H9 (cell line): Measurements from ENCODE around the gene EHD1. TPM values are rescaled to one million over a fixed set of nuclear protein-coding genes. Genes with fewer than 3 reads are reported as not detected.

Experiments used
- DNase-seq: peaks from one replicate; pipeline ENCODE4 v3.0.0-alpha.2; 2017
- H2AFZ ChIP-seq: one replicate; pipeline ENCODE4 v1.6.1; 2013; ENCODE audit warnings: mild to moderate bottlenecking, low read length, control low read depth, moderate library complexity
- H2AK5ac ChIP-seq: 2 replicates; pipeline ENCODE4 v1.6.1; 2013; ENCODE audit warnings: low read length, control low read depth, mixed read lengths; ENCODE audit not compliant: insufficient read length
- H2BK120ac ChIP-seq: one replicate; pipeline ENCODE4 v1.6.1; 2013; ENCODE audit warnings: low read depth, mild to moderate bottlenecking, low read length, control low read depth, inconsistent platforms; ENCODE audit not compliant: poor library complexity, severe bottlenecking
- H2BK12ac ChIP-seq: 2 replicates; pipeline ENCODE4 v1.6.1; 2013; ENCODE audit warnings: low read length, control low read depth, mixed read lengths, low read depth; ENCODE audit not compliant: insufficient read length
- H2BK15ac ChIP-seq: 2 replicates; pipeline ENCODE4 v1.6.1; 2013; ENCODE audit warnings: low read depth, low read length, control low read depth
- H2BK20ac ChIP-seq: one replicate; pipeline ENCODE4 v1.6.1; 2013; ENCODE audit warnings: low read depth, mild to moderate bottlenecking, low read length, control low read depth, inconsistent platforms; ENCODE audit not compliant: poor library complexity, severe bottlenecking
- H2BK5ac ChIP-seq: 2 replicates; pipeline ENCODE4 v1.6.1; 2013; ENCODE audit warnings: low read length, control low read depth, mixed read lengths; ENCODE audit not compliant: insufficient read length
- H3K14ac ChIP-seq: 2 replicates; pipeline ENCODE4 v1.6.1; 2013; ENCODE audit warnings: low read length, control low read depth; ENCODE audit not compliant: insufficient read depth
- H3K18ac ChIP-seq: 2 replicates; pipeline ENCODE4 v1.6.1; 2013; ENCODE audit warnings: low read depth, mild to moderate bottlenecking, mixed read lengths, low read length, control low read depth; ENCODE audit not compliant: insufficient read length
- H3K23ac ChIP-seq: 2 replicates; pipeline ENCODE4 v1.6.1; 2013; ENCODE audit warnings: low read length, control low read depth, mixed read lengths, low read depth; ENCODE audit not compliant: insufficient read length
- H3K23me2 ChIP-seq: 2 replicates; pipeline ENCODE4 v1.6.1; 2013; ENCODE audit warnings: low read depth, mild to moderate bottlenecking, mixed read lengths, low read length, control low read depth; ENCODE audit not compliant: insufficient read length, poor library complexity, severe bottlenecking
- H3K27ac ChIP-seq: 2 replicates; pipeline ENCODE4 v1.5.1; 2013; ENCODE audit warnings: low read length, control low read depth, mixed read lengths, low read depth; ENCODE audit not compliant: insufficient read length
- H3K27me3 ChIP-seq: 2 replicates; pipeline ENCODE4 v1.6.1; 2013; ENCODE audit warnings: low read length, control low read depth, inconsistent platforms; ENCODE audit not compliant: insufficient read depth
- H3K4ac ChIP-seq: 2 replicates; pipeline ENCODE4 v1.6.1; 2013; ENCODE audit warnings: low read depth, mild to moderate bottlenecking, control low read depth, inconsistent platforms, low read length, moderate library complexity
- H3K4me1 ChIP-seq: 2 replicates; pipeline ENCODE4 v1.6.1; 2013; ENCODE audit warnings: low read length, control low read depth, inconsistent platforms; ENCODE audit not compliant: insufficient read depth
- H3K4me2 ChIP-seq: 2 replicates; pipeline ENCODE4 v1.6.1; 2013; ENCODE audit warnings: low read length, control low read depth, mixed read lengths; ENCODE audit not compliant: insufficient read length, insufficient read depth
- H3K56ac ChIP-seq: 2 replicates; pipeline ENCODE4 v1.6.1; 2013; ENCODE audit warnings: low read depth, mild to moderate bottlenecking, mixed read lengths, low read length, control low read depth; ENCODE audit not compliant: insufficient read length
- H3K79me1 ChIP-seq: 2 replicates; pipeline ENCODE4 v1.6.1; 2013; ENCODE audit warnings: low read depth, mild to moderate bottlenecking, moderate library complexity, low read length, control low read depth, inconsistent platforms; ENCODE audit not compliant: insufficient read depth, poor library complexity, severe bottlenecking
- H3K79me2 ChIP-seq: 2 replicates; pipeline ENCODE4 v1.6.1; 2013; ENCODE audit warnings: low read length, control low read depth, inconsistent platforms; ENCODE audit not compliant: insufficient read depth
- H3K9ac ChIP-seq: 2 replicates; pipeline ENCODE4 v1.6.1; 2013; ENCODE audit warnings: low read length, control low read depth, mixed read lengths; ENCODE audit not compliant: insufficient read length; ENCODE audit errors: extremely low read depth
- H3K9me3 ChIP-seq: one replicate; pipeline ENCODE4 v1.6.1; 2013; ENCODE audit warnings: low read depth, low read length, inconsistent platforms; ENCODE audit not compliant: control insufficient read depth
- H3T11ph ChIP-seq: one replicate; pipeline ENCODE4 v1.6.1; 2013; ENCODE audit warnings: mild to moderate bottlenecking, low read length, control low read depth, inconsistent platforms
- H4K20me1 ChIP-seq: one replicate; pipeline ENCODE4 v1.6.1; 2013; ENCODE audit not compliant: control insufficient read depth, insufficient read length, insufficient read depth
- H4K5ac ChIP-seq: 2 replicates; pipeline ENCODE4 v1.6.1; 2013; ENCODE audit warnings: low read depth, mild to moderate bottlenecking, mixed read lengths, low read length, control low read depth; ENCODE audit not compliant: insufficient read length
- H4K8ac ChIP-seq: replicated peaks from 2 replicates; pipeline ENCODE4 v1.6.1; 2013; ENCODE audit warnings: low read length, control low read depth, mixed read lengths, low read depth; ENCODE audit not compliant: insufficient read length
- H4K91ac ChIP-seq: 2 replicates; pipeline ENCODE4 v1.6.1; 2013; ENCODE audit warnings: low read depth, mild to moderate bottlenecking, moderate library complexity, mixed read lengths, low read length, control low read depth; ENCODE audit not compliant: insufficient read length
- H3K27ac Mint-ChIP-seq, 3 experiments: 2 replicates in 2 of 3; 3 replicates in 1 of 3; pipeline ENCODE4 v1.8.0; 2020 to 2021; ENCODE audit warnings: mixed read lengths in 3 of 3, mild to moderate bottlenecking in 1 of 3, moderate library complexity in 1 of 3
- H3K27me3 Mint-ChIP-seq: 2 replicates; pipeline ENCODE4 v1.8.0; 2021; ENCODE audit warnings: low read depth, mild to moderate bottlenecking, moderate library complexity, mixed read lengths
- H3K36me3 Mint-ChIP-seq, 3 experiments: 2 replicates in 2 of 3; 3 replicates in 1 of 3; pipeline ENCODE4 v1.8.0; 2020 to 2021; ENCODE audit warnings: low read depth in 3 of 3, mixed read lengths in 3 of 3; ENCODE audit not compliant: insufficient read depth in 1 of 3
- H3K4me1 Mint-ChIP-seq, 2 experiments: 2 replicates each; pipeline ENCODE4 v1.8.0; 2020; ENCODE audit warnings: mixed read lengths in 2 of 2
- H3K4me3 Mint-ChIP-seq, 2 experiments: 2 replicates in 1 of 2; 3 replicates in 1 of 2; pipeline ENCODE4 v1.8.0; 2020 to 2021; ENCODE audit warnings: mild to moderate bottlenecking in 2 of 2, mixed read lengths in 2 of 2, moderate library complexity in 1 of 2
- H3K9me3 Mint-ChIP-seq, 2 experiments: 2 replicates in 1 of 2; 3 replicates in 1 of 2; pipeline ENCODE4 v1.8.0; 2020; ENCODE audit warnings: mild to moderate bottlenecking in 2 of 2, mixed read lengths in 2 of 2, moderate library complexity in 1 of 2
- CTCF ChIP-seq: fragments of 200-600 bp; sonication (generic); conservative IDR thresholded peaks from 3 replicates; pipeline ENCODE4 v1.8.0; 2021; ENCODE audit warnings: antibody characterized with exemption, mild to moderate bottlenecking
- WGBS: extraction: QIAGEN DNeasy Blood & Tissue Kit; methylation state at CpG from one replicate; pipeline ENCODE4 v1.1.7; 2013; ENCODE audit warnings: missing lambda C conversion rate, low lambda C conversion rate, mixed read lengths; ENCODE audit not compliant: insufficient read length; ENCODE audit errors: extremely low coverage; 5-methylcytosine and 5-hydroxymethylcytosine counted together
- total RNA-seq: library from RNA; stranded (reverse); gene quantifications from 2 replicates; pipeline ENCODE4 v1.2.1, GENCODE V29; 2021

Gene EHD1
- total RNA-seq, 1 experiment from 2014 or later = 31.0 TPM

- Histone ChIP-seq H3K4ac (no peak overlapping the region), H3K14ac (no peak overlapping the region), H4K91ac (no peak overlapping the region), H4K5ac (no peak overlapping the region), H3K27ac (no peak overlapping the region), H3K79me2 (no peaks in the 10 kb centered on the region), H3K56ac (no peak overlapping the region), H3K9me3 (no peaks in the 10 kb centered on the region), H2BK20ac (no peak overlapping the region), H4K20me1 (no peaks in the 10 kb centered on the region), H3K79me1 (no peaks in the 10 kb centered on the region), H3T11ph (no peak overlapping the region), H2BK120ac (no peak overlapping the region), H3K23me2 (no peaks in the 10 kb centered on the region), H2BK15ac (no peak overlapping the region), H3K9ac (no peak overlapping the region), H3K23ac (no peak overlapping the region), H3K18ac (no peak overlapping the region), H3K27me3 (no peaks in the 10 kb centered on the region), H3K4me2 (no peak overlapping the region), H3K4me1 (no peaks in the 10 kb centered on the region), H4K8ac (no peak overlapping the region), H2BK12ac (no peak overlapping the region), H2AK5ac (no peak overlapping the region), H2AFZ (no peak overlapping the region), H2BK5ac (no peak overlapping the region)
- Mint-ChIP-seq H3K9me3 (no peaks in the 10 kb centered on the region), H3K27ac (no peak overlapping the region), H3K27me3 (no peaks in the 10 kb centered on the region), H3K4me1 (no peaks in the 10 kb centered on the region), H3K4me3 (no peak overlapping the region), H3K36me3 (peaks cover 14 to 46% (median 42%) of the 10 kb centered on the region in 3 experiments; a peak in 6 of 7 replicates)
- no peak for DNase-seq
- no peak for TF ChIP-seq CTCF
- no CpG with 5 or more reads among the region's 13 CpGs for WGBS
Measured at GRCh38 chr11:64906314-64906635, 27.9 kb upstream of the EHD1 start.
